A673 (cell line): Measurements from ENCODE around the gene OR56B4. TPM values are rescaled to one million over a fixed set of nuclear protein-coding genes. Genes with fewer than 3 reads are reported as not detected.
"Not testable (repeated sequence)": the region's sequence is repeated elsewhere in the genome, so short reads cannot be mapped to it uniquely, and the experiment has no call there.

Experiments used
- Bru-seq: library from RNA; stranded (reverse); fragments of 400-500 nt; gene quantifications from one replicate; lab custom pipeline; 2021; lab: Mats Ljungman, UMichigan
- BruChase-seq, 2 experiments: library from RNA; stranded (reverse); fragments of 400-500 nt; gene quantifications; one replicate each; lab custom pipeline; 2021; lab: Mats Ljungman, UMichigan
- BruUV-seq: library from RNA; stranded (reverse); fragments of 400-500 nt; replicated peaks from 2 replicates; lab custom pipeline; 2021; lab: Mats Ljungman, UMichigan
- CTCF ChIA-PET: fragments of 300-600 bp; sonication (Branson Sonifier 250); formaldehyde crosslinking; loops from one replicate; lab custom pipeline; 2022; ENCODE audit warnings: antibody characterized with exemption; lab: Charles Lee
- POLR2A ChIA-PET: fragments of 300-600 bp; sonication (Branson Sonifier 250); formaldehyde crosslinking; loops from one replicate; lab custom pipeline; 2022; ENCODE audit warnings: antibody characterized with exemption; ENCODE audit not compliant: low non-redundant PET; lab: Charles Lee
- DNase-seq: peaks from one replicate; pipeline ENCODE4 v3.0.0-alpha.2; 2015; ENCODE audit warnings: low spot score
- H3K27ac ChIP-seq: fragments of 200-600 bp; sonication (generic); 2 replicates; pipeline ENCODE4 v1.5.1; 2016; ENCODE audit warnings: mixed run types, low read depth, mild to moderate bottlenecking, mixed read lengths, antibody characterized with exemption, low read length; ENCODE audit not compliant: poor library complexity, severe bottlenecking
- H3K27me3 ChIP-seq: fragments of 200-600 bp; sonication (generic); replicated peaks from 2 replicates; pipeline ENCODE4 v1.6.1; 2017; ENCODE audit warnings: mixed run types, low read depth, mild to moderate bottlenecking, mixed read lengths, antibody characterized with exemption, low read length; ENCODE audit not compliant: insufficient read depth, poor library complexity
- H3K36me3 ChIP-seq: fragments of 200-600 bp; sonication (generic); 2 replicates; pipeline ENCODE4 v1.6.1; 2016; ENCODE audit warnings: mixed run types, mild to moderate bottlenecking, mixed read lengths, antibody characterized with exemption, low read length; ENCODE audit not compliant: insufficient read depth, poor library complexity, severe bottlenecking
- H3K4me1 ChIP-seq: fragments of 200-600 bp; sonication (generic); 2 replicates; pipeline ENCODE4 v1.6.1; 2017; ENCODE audit warnings: mixed run types, mild to moderate bottlenecking, mixed read lengths, antibody characterized with exemption, low read length; ENCODE audit not compliant: insufficient read depth, poor library complexity, severe bottlenecking
- H3K4me3 ChIP-seq: fragments of 200-600 bp; sonication (generic); 2 replicates; pipeline ENCODE4 v1.5.1; 2016; ENCODE audit warnings: low read depth, mixed run types, mild to moderate bottlenecking, mixed read lengths, low read length; ENCODE audit not compliant: poor library complexity, severe bottlenecking
- H3K9me3 ChIP-seq: fragments of 200-600 bp; sonication (generic); 2 replicates; pipeline ENCODE4 v1.6.1; 2016; ENCODE audit warnings: mixed run types, low read depth, mild to moderate bottlenecking, mixed read lengths, antibody characterized with exemption, low read length; ENCODE audit not compliant: poor library complexity, severe bottlenecking
- EZH2 ChIP-seq: fragments of 200-600 bp; sonication (generic); IDR thresholded peaks from 2 replicates; pipeline ENCODE4 v1.6.1; 2017; ENCODE audit warnings: borderline replicate concordance, low read depth, mild to moderate bottlenecking, mixed read lengths, antibody characterized with exemption, low read length; ENCODE audit not compliant: poor library complexity, severe bottlenecking
- intact Hi-C: fragments of 100-400 bp; cut with micrococcal nuclease; formaldehyde crosslinking; loops from one replicate; pipeline ENCODE4 v1.10.0; 2022; ENCODE audit not compliant: unreplicated experiment
- long read RNA-seq: library from polyadenylated mRNA; stranded (forward); transcript quantifications from one replicate; pipeline ENCODE4 v2.0.0, GENCODE V29; 2022
- total RNA-seq: library from RNA; stranded (reverse); gene quantifications from 2 replicates; pipeline ENCODE4 v1.2.3, GENCODE V29; 2021
- TF ChIP-seq, protein P1 (sequence below): fragments of 300-800, 200-600 bp; sonication (generic); conservative IDR thresholded peaks from 2 replicates; pipeline ENCODE4 v1.5.1; 2017; ENCODE audit warnings: low read depth, mild to moderate bottlenecking, antibody characterized with exemption, low read length, moderate library complexity, mixed read lengths

Gene OR56B4, protein sequence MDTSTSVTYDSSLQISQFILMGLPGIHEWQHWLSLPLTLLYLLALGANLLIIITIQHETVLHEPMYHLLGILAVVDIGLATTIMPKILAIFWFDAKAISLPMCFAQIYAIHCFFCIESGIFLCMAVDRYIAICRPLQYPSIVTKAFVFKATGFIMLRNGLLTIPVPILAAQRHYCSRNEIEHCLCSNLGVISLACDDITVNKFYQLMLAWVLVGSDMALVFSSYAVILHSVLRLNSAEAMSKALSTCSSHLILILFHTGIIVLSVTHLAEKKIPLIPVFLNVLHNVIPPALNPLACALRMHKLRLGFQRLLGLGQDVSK
- total RNA-seq = not detected in 2 replicates
- not detected for Bru-seq, nascent RNA
- not detected for BruChase-seq, experiment 1, labeled RNA remaining after a 2-hour chase
- BruChase-seq, experiment 2, labeled RNA remaining after a 6-hour chase = not detected
- long read RNA-seq = 0 reads

DNA sequence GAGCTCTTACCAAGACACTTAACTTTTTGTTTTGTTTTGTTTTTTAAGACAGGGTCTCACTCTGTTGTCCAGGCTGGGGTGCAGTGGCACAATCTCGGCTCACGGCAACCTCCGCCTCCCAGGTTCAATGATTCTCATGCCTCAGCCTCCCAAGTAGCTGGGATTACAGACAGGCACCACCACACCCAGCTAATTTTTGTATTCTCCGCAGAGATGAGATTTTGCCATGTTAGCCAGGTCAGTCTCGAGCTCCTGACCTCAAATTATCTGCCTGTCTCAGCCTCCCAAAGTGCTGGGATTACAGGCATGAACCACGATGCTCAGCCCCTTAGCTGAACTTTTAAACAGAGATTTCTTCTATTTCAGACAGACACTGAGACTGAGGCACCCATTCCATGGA lies at the start of gene OR56B4:
Gene OR56B4 (plus strand): TSS at position 301 of the 400 bp plus-strand sequence. CDS start 95 bp downstream, at position 396.
- BruUV-seq, H3K4me1 ChIP-seq, H3K9me3 ChIP-seq, POLR2A ChIA-PET, H3K27me3 ChIP-seq, DNase-seq, H3K36me3 ChIP-seq, CTCF ChIA-PET, intact Hi-C loops, H3K4me3 ChIP-seq, H3K27ac ChIP-seq: not testable (repeated sequence)

DNA sequence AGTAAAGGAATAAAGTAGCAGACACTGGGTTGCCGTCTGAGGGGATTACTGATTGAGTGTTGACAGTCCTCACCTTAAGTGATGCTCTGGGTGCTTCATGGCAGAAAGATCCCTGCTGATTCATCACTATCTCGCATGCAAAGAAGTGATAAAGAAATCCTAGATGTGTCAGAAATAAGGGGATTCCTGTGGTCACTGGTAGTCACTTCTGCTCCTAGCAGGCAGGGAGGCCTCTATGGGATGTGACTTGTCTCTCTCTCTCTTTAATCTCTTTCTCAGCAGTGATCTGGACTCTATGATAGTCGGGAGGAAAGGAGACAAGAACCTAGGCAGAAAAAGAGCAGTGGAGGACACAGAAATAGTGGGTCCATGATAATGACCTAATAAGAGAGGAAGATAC lies 46.0 kb upstream of the OR56B4 start:
- DNase-seq = no peak
- CTCF ChIA-PET = no interaction called here
- H3K27me3 ChIP-seq = no peaks in the 10 kb centered on the region
- no peak overlapping the region for H3K4me3 ChIP-seq
- H3K9me3 ChIP-seq = no peaks in the 10 kb centered on the region
- intact Hi-C loops = no loop called here
- no TSS peak for BruUV-seq
- POLR2A ChIA-PET = no interaction called here
- TF ChIP-seq, protein P1, sequence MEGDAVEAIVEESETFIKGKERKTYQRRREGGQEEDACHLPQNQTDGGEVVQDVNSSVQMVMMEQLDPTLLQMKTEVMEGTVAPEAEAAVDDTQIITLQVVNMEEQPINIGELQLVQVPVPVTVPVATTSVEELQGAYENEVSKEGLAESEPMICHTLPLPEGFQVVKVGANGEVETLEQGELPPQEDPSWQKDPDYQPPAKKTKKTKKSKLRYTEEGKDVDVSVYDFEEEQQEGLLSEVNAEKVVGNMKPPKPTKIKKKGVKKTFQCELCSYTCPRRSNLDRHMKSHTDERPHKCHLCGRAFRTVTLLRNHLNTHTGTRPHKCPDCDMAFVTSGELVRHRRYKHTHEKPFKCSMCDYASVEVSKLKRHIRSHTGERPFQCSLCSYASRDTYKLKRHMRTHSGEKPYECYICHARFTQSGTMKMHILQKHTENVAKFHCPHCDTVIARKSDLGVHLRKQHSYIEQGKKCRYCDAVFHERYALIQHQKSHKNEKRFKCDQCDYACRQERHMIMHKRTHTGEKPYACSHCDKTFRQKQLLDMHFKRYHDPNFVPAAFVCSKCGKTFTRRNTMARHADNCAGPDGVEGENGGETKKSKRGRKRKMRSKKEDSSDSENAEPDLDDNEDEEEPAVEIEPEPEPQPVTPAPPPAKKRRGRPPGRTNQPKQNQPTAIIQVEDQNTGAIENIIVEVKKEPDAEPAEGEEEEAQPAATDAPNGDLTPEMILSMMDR = no peak
- no peak for TF ChIP-seq EZH2
- H3K4me1 ChIP-seq = no peaks in the 10 kb centered on the region
- no peak overlapping the region for H3K27ac ChIP-seq
- H3K36me3 ChIP-seq = no peaks in the 10 kb centered on the region

DNA sequence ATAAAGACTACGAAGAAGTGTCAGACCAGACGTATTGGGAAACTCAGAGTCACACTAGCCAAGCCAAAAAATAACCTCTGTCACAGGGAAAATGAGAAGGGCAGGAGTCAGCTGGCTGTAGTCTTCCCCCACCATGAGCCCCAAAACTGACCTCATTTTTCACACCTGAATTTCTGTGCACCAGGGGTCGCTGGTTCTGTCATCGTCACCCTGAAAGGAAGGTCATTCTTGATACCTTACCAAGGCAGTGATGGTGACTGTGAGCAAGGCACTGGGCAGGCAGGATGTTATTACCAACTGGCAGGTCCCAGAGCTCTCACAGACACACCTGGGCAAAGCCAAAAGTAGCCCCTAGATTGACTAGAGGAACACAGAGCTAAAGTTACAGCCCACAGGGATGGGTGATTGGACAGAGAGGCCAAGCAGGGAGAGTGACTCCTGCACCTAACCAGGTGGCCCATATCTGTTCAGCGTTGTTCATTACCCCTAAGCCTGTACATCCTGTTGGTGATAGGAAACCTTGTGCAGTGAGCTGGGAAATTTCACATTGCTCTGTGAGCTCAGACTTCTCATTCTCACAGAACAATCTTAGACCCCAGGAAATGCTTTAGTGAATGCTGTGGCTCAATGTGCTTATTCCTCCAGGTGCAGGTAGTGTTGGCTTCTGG lies 44.7 kb upstream of the OR56B4 start:
- no peak for DNase-seq
- no peaks in the 10 kb centered on the region for H3K27me3 ChIP-seq
- POLR2A ChIA-PET = no interaction called here
- no peaks in the 10 kb centered on the region for H3K4me1 ChIP-seq
- CTCF ChIA-PET = no interaction called here
- TF ChIP-seq, protein P1 = 0 out of 2 replicates have a peak, but pooled peaks have one; percentile 10
- TF ChIP-seq EZH2 = no peak
- intact Hi-C loops = no loop called here
- H3K36me3 ChIP-seq = no peaks in the 10 kb centered on the region
- H3K4me3 ChIP-seq = no peak overlapping the region
- no TSS peak for BruUV-seq
- no peaks in the 10 kb centered on the region for H3K9me3 ChIP-seq
- H3K27ac ChIP-seq = no peak overlapping the region
